HepG2 (cell line): ENCODE results near the gene SLC2A6. TPM values are rescaled to one million over a fixed set of nuclear protein-coding genes. Genes with fewer than 3 reads are reported as not detected.

Source experiments
- ATAC-seq: fragments of 200-7000 bp; cut with Tn5 transposase; 3 replicates; pipeline ENCODE4 v1.9.1; 2020; ENCODE audit warnings: mild to moderate bottlenecking, moderate library complexity
- BruUV-seq: library from RNA; stranded (reverse); fragments of 400-500 nt; replicated peaks from 2 replicates; lab custom pipeline; 2021; lab: Mats Ljungman, UMichigan
- CTCF ChIA-PET: fragments of 300-600 bp; formaldehyde crosslinking; extraction: SDS; loops from one replicate; lab custom pipeline; 2021; ENCODE audit warnings: low total read pairs, inconsistent platforms, low intra/inter-chr PET ratio; lab: Yijun Ruan, JAX
- POLR2A ChIA-PET: fragments of 350-600 bp; sonication (Branson Sonifier 250); formaldehyde crosslinking; loops from one replicate; lab custom pipeline; 2020; ENCODE audit warnings: antibody characterized with exemption, inconsistent platforms; lab: Yijun Ruan, JAX
- DNase-seq: peaks from one replicate; pipeline ENCODE4 v3.0.0-alpha.2; 2015; ENCODE audit warnings: low spot score
- FAIRE-seq: peaks from 3 replicates; lab custom pipeline; 2011; peaks lifted over from hg19 to GRCh38; lab: Jason Lieb, UNC
- H2AFZ ChIP-seq: one replicate; pipeline ENCODE4 v1.6.1; 2011; ENCODE audit warnings: low read length, inconsistent platforms
- H3K27ac ChIP-seq: fragments of 300-600 bp; 3 replicates; pipeline ENCODE4 v1.8.0; 2011; ENCODE audit warnings: mixed run types, mild to moderate bottlenecking, mixed read lengths, low read length, inconsistent platforms; ENCODE audit not compliant: insufficient read depth; ENCODE audit errors: extremely low read length
- H3K27me3 ChIP-seq, 2 experiments: fragments of 200-600 bp in 1 of 2; 2 replicates in 1 of 2; 3 replicates in 1 of 2; pipeline versions ENCODE4 v1.6.0 to v1.8.0; 2011; ENCODE audit warnings: low read length in 2 of 2, mild to moderate bottlenecking in 2 of 2, moderate library complexity in 2 of 2, inconsistent platforms in 1 of 2; ENCODE audit not compliant: insufficient read depth in 2 of 2, control insufficient read depth in 1 of 2
- H3K36me3 ChIP-seq, 2 experiments: fragments of 200-600 bp in 1 of 2; replicated peaks in 1 of 2; 2 replicates in 1 of 2; 3 replicates in 1 of 2; pipeline versions ENCODE4 v1.5.1 to v1.8.0; 2011; ENCODE audit warnings: low read length in 2 of 2, inconsistent platforms in 1 of 2; ENCODE audit not compliant: insufficient read depth in 2 of 2, control insufficient read depth in 1 of 2
- H3K4me1 ChIP-seq: 2 replicates; pipeline ENCODE4 v1.5.1; 2012; ENCODE audit warnings: low read length, inconsistent platforms; ENCODE audit not compliant: insufficient read depth
- H3K4me2 ChIP-seq: 2 replicates; pipeline ENCODE4 v1.6.0; 2011; ENCODE audit warnings: low read depth, low read length, inconsistent platforms
- H3K4me3 ChIP-seq, 3 experiments: fragments of 200-600 bp in 1 of 3; sonication (generic), shearing (Covaris generic) in 1 of 3; replicated peaks in 1 of 3; 2 replicates each; pipeline ENCODE4 v1.5.1; 2011 to 2016; ENCODE audit warnings: low read length in 3 of 3, inconsistent platforms in 2 of 3, low read depth in 2 of 3, mild to moderate bottlenecking in 2 of 3, control low read depth in 1 of 3, mixed read lengths in 1 of 3; ENCODE audit not compliant: insufficient read depth in 1 of 3
- H3K79me2 ChIP-seq: one replicate; pipeline ENCODE4 v1.6.1; 2011; ENCODE audit warnings: low read length, inconsistent platforms; ENCODE audit not compliant: insufficient read depth
- H3K9ac ChIP-seq: 2 replicates; pipeline ENCODE4 v1.6.0; 2011; ENCODE audit warnings: mild to moderate bottlenecking, low read depth, low read length, inconsistent platforms; ENCODE audit not compliant: insufficient read depth
- H3K9me3 ChIP-seq: 2 replicates; pipeline ENCODE4 v1.5.1; 2012; ENCODE audit warnings: mild to moderate bottlenecking, low read length
- H4K20me1 ChIP-seq: 2 replicates; pipeline ENCODE4 v1.6.0; 2011; ENCODE audit warnings: inconsistent platforms, mild to moderate bottlenecking, low read length, moderate library complexity; ENCODE audit not compliant: insufficient read depth
- ARHGAP35 ChIP-seq: sonication (generic); formaldehyde crosslinking; IDR thresholded peaks from 2 replicates; pipeline ENCODE4 v1.9.0; 2022; ENCODE audit warnings: mild to moderate bottlenecking, inconsistent platforms, moderate library complexity, missing genetic modification reagents, borderline replicate concordance
- CBFB ChIP-seq: sonication (generic); formaldehyde crosslinking; IDR thresholded peaks from 2 replicates; pipeline ENCODE4 v1.4.0; 2020; ENCODE audit warnings: missing genetic modification reagents
- GATAD1 ChIP-seq: IDR thresholded peaks from 2 replicates; pipeline ENCODE4 v1.6.1; 2016; ENCODE audit warnings: missing genetic modification reagents, missing compliant biosample characterization
- HNRNPLL ChIP-seq: fragments of 200-400 bp; formaldehyde crosslinking; IDR thresholded peaks from 2 replicates; pipeline ENCODE4 v1.6.1; 2017; ENCODE audit warnings: mild to moderate bottlenecking, low read depth, low read length; ENCODE audit not compliant: poor library complexity, severe bottlenecking
- KLF16 ChIP-seq, 2 experiments: sonication (generic) in 1 of 2; formaldehyde crosslinking in 1 of 2; IDR thresholded peaks; 2 replicates each; pipeline versions ENCODE4 v1.6.1 to v1.8.0; 2016 to 2023; ENCODE audit warnings: missing genetic modification reagents in 2 of 2, missing compliant biosample characterization in 1 of 2
- MAZ ChIP-seq, 2 experiments: sonication (generic) in 1 of 2; formaldehyde crosslinking in 1 of 2; IDR thresholded peaks; 2 replicates each; pipeline versions ENCODE4 v1.5.0 to v1.6.1; 2012 to 2020; ENCODE audit warnings: low read depth in 2 of 2, mild to moderate bottlenecking in 2 of 2, borderline replicate concordance in 1 of 2, improper control_type of control experiment in 1 of 2, low read length in 1 of 2, missing genetic modification reagents in 1 of 2, moderate library complexity in 1 of 2
- ZFP36L1 ChIP-seq: sonication (generic); formaldehyde crosslinking; IDR thresholded peaks from 2 replicates; pipeline ENCODE4 v1.8.0; 2022; ENCODE audit warnings: mild to moderate bottlenecking, missing genetic modification reagents, moderate library complexity
- ZFP82 ChIP-seq: sonication (generic); formaldehyde crosslinking; IDR thresholded peaks from 2 replicates; pipeline ENCODE4 v1.5.1; 2020; ENCODE audit warnings: mild to moderate bottlenecking, missing genetic modification reagents, borderline replicate concordance
- ZNF10 ChIP-seq: sonication (generic); formaldehyde crosslinking; IDR thresholded peaks from 2 replicates; pipeline ENCODE4 v1.4.0; 2020; ENCODE audit warnings: mild to moderate bottlenecking, low read depth, missing genetic modification reagents, borderline replicate concordance
- ZNF274 ChIP-seq: sonication (generic); formaldehyde crosslinking; IDR thresholded peaks from 2 replicates; pipeline ENCODE4 v1.5.1; 2020; ENCODE audit warnings: mild to moderate bottlenecking, missing genetic modification reagents
- ZNF354B ChIP-seq: sonication (generic); formaldehyde crosslinking; IDR thresholded peaks from 2 replicates; pipeline ENCODE4 v1.8.0; 2022; ENCODE audit warnings: mild to moderate bottlenecking, missing genetic modification reagents
- ZNF546 ChIP-seq: sonication (generic); formaldehyde crosslinking; conservative IDR thresholded peaks from 2 replicates; pipeline ENCODE4 v1.8.1; 2023; ENCODE audit warnings: mild to moderate bottlenecking, missing genetic modification reagents
- ZNF557 ChIP-seq: sonication (generic); formaldehyde crosslinking; IDR thresholded peaks from 2 replicates; pipeline ENCODE4 v1.4.0; 2020; ENCODE audit warnings: missing genetic modification reagents
- ZNF660 ChIP-seq: sonication (generic); formaldehyde crosslinking; IDR thresholded peaks from 2 replicates; pipeline ENCODE4 v1.5.1; 2020; ENCODE audit warnings: mild to moderate bottlenecking, low read depth, missing genetic modification reagents, borderline replicate concordance
- ZNF737 ChIP-seq: sonication (generic); formaldehyde crosslinking; IDR thresholded peaks from 2 replicates; pipeline ENCODE4 v1.5.0; 2020; ENCODE audit warnings: missing genetic modification reagents, mild to moderate bottlenecking, borderline replicate concordance
- ZNF879 ChIP-seq: sonication (generic); formaldehyde crosslinking; IDR thresholded peaks from 2 replicates; pipeline ENCODE4 v1.8.1; 2023; ENCODE audit warnings: missing genetic modification reagents
- WGBS: methylation state at CpG from one replicate; pipeline ENCODE4 v1.1.6; 2017; ENCODE audit warnings: low lambda C conversion rate; 5-methylcytosine and 5-hydroxymethylcytosine counted together
- in situ Hi-C: cut with HindIII; loops from 2 replicates; pipeline ENCODE4 v1.10.0; 2017; ENCODE audit warnings: low pct_unique_long_range_greater_than_20kb; ENCODE audit not compliant: extremely low pct_ligation_motif_present
- intact Hi-C: fragments of 100-400 bp; cut with micrococcal nuclease; formaldehyde crosslinking; loops from one replicate; pipeline ENCODE4 v1.10.0; 2022; ENCODE audit not compliant: unreplicated experiment
- polyA plus RNA-seq, 8 experiments: library from polyadenylated mRNA; depleted of rRNA in 3 of 8; stranded (reverse) in 7 of 8; unstranded in 1 of 8; fragments of >200 nt; fragmentation: Illumina TruSeq in 4 of 8; extraction: Trizol in 4 of 8; gene quantifications; 2 replicates each; pipeline versions ENCODE4 v1.2.1 to v1.2.3, GENCODE V29; 2011 to 2016; ENCODE audit warnings: low read depth in 4 of 8, missing spikeins in 1 of 8, mixed read lengths in 1 of 8; ENCODE audit not compliant: insufficient read depth in 1 of 8
- total RNA-seq, 5 experiments: library from RNA; depleted of rRNA; stranded (reverse); fragments of >200 nt; fragmentation: Illumina TruSeq; extraction: Trizol; gene quantifications; 2 replicates each; pipeline ENCODE4 v1.2.3, GENCODE V29; 2016; ENCODE audit warnings: low read depth in 1 of 5
- TF ChIP-seq, protein P1 (sequence below): sonication (generic); formaldehyde crosslinking; IDR thresholded peaks from 2 replicates; pipeline ENCODE4 v1.4.0; 2020; ENCODE audit warnings: missing genetic modification reagents
- TF ChIP-seq, protein P2 (sequence below): sonication (generic); formaldehyde crosslinking; IDR thresholded peaks from 2 replicates; pipeline ENCODE4 v1.5.0; 2020; ENCODE audit warnings: missing genetic modification reagents, mild to moderate bottlenecking, borderline replicate concordance

The SLC2A6 gene
- total and polyA plus RNA-seq, 2 of the 13 experiments (the other 11 are each of a cell fraction or from before 2014, with no cell fraction given) = 4.1 to 15.0 TPM

DNA sequence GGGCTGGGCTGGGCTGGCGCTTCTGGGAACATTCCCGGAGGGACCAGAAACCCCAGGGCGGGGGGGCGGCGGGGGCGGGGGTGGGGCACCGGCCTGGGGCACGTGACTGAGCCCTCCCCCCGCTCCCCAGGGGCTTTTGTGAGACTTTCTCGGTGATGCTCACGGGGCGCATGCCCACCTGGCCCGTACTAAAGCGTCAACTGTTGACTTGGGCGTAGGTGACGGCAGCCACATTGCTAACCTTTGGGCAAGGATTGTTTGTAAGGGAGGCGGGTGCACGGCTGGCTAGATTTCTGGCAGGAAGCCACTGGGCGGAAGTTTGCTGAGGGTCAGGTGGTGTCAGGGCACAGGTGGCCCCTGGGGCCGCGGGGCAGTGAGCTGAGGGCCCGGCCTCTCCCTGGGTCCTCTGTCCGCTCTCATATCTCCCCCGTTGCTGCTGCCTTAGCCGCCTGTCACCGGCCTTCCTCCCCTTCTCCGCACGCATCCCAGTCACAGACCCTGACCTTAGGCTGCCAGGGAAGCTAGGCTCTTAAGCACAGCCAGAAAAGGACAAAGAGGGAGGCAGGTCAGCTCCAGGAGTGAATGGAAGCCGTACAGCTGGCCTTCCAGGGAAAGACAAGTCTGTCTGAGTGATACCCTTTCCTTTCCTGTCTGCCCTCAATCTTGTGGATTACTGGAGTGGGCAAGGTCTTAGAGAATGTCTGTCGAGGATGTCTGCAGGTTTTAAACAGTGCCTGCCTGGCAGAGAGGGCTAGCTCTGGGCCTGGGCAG lies 18.3 kb downstream of the SLC2A6 start:
- WGBS = 0% methylated on average over 5 of the region's 30 CpGs
- peak overlapping the region; percentile 89 to 94 (median 89) for H3K4me3 ChIP-seq
- no peaks in the 10 kb centered on the region; the same call in 1 of the 2 replicates for H4K20me1 ChIP-seq
- peak; percentile 97 for DNase-seq
- in situ Hi-C loops (no loop called here), intact Hi-C loops (loop anchor here (1.0 kb wide), 1 partner anchor 19 kb away; the partner anchor contains the start of gene SLC2A6)
- FAIRE-seq = peak; percentile 86
- CTCF ChIA-PET = interaction anchor here (1.7 kb wide), 1 partner anchor 26 kb away, joined by 4 read pairs; no protein-coding TSS in a partner anchor
- no peaks in the 10 kb centered on the region for H3K9me3 ChIP-seq
- H3K27me3 ChIP-seq = no peaks in the 10 kb centered on the region; a peak in 1 of 5 replicates
- H3K79me2 ChIP-seq = peaks cover 14% of the 10 kb centered on the region
- peak overlapping the region; percentile 98 for H3K9ac ChIP-seq
- TSS peak; percentile 70 for BruUV-seq
- no peak overlapping the region for H2AFZ ChIP-seq
- POLR2A ChIA-PET = interaction anchor here (0.7 to 3.2 kb wide), 22 partner anchors 9 to 430 kb away, joined by 3 to 50 read pairs (median 5); partner anchors contain the start of genes ADAMTS13, GTF3C5, MED22 and REXO4
- peak overlapping the region; percentile 99 for H3K4me2 ChIP-seq
- peak; percentile 75 for ATAC-seq
- peaks cover 5 to 9% of the 10 kb centered on the region in 2 experiments; a peak in 3 of 5 replicates for H3K36me3 ChIP-seq
- peaks cover 52% of the 10 kb centered on the region for H3K4me1 ChIP-seq
- peak overlapping the region; percentile 99 for H3K27ac ChIP-seq
- no peak for TF ChIP-seq ZNF10
- no peak; the same call in 1 of the 2 replicates for TF ChIP-seq ZNF557
- TF ChIP-seq ZNF274 = no peak; the same call in 1 of the 2 replicates
- TF ChIP-seq CBFB (CRISPR knock-in tag) = peak; percentile 56; the same call in 1 of the 2 replicates
- TF ChIP-seq ZNF354B (CRISPR knock-in tag) = peak; percentile 34; the same call in 1 of the 2 replicates
- TF ChIP-seq, protein P1, sequence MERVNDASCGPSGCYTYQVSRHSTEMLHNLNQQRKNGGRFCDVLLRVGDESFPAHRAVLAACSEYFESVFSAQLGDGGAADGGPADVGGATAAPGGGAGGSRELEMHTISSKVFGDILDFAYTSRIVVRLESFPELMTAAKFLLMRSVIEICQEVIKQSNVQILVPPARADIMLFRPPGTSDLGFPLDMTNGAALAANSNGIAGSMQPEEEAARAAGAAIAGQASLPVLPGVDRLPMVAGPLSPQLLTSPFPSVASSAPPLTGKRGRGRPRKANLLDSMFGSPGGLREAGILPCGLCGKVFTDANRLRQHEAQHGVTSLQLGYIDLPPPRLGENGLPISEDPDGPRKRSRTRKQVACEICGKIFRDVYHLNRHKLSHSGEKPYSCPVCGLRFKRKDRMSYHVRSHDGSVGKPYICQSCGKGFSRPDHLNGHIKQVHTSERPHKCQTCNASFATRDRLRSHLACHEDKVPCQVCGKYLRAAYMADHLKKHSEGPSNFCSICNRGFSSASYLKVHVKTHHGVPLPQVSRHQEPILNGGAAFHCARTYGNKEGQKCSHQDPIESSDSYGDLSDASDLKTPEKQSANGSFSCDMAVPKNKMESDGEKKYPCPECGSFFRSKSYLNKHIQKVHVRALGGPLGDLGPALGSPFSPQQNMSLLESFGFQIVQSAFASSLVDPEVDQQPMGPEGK (CRISPR knock-in tag) = peak; percentile 92
- no peak for TF ChIP-seq MAZ (IDR thresholded peaks at IDR 0.05; ENCODE audit: borderline replicate concordance, low read depth, low read length)
- TF ChIP-seq MAZ (CRISPR knock-in tag; IDR thresholded peaks at IDR 0.05; ENCODE audit: low read depth) = peak; percentile 89
- no peak for TF ChIP-seq ZNF737 (CRISPR knock-in tag)
- peak; percentile 68; the same call in 1 of the 2 replicates for TF ChIP-seq GATAD1 (CRISPR knock-in tag)
- 0 out of 2 replicates have a peak, but pooled peaks have one; percentile 53 for TF ChIP-seq ZNF546 (CRISPR knock-in tag)
- TF ChIP-seq ZFP82 = 0 out of 2 replicates have a peak, but pooled peaks have one; percentile 21
- TF ChIP-seq HNRNPLL = no peak
- TF ChIP-seq ZFP36L1 (CRISPR knock-in tag) = 0 out of 2 replicates have a peak, but pooled peaks have one; percentile 32
- TF ChIP-seq ZNF660 (CRISPR knock-in tag) = no peak
- TF ChIP-seq ARHGAP35 (CRISPR knock-in tag) = no peak
- TF ChIP-seq KLF16 (CRISPR knock-in tag; IDR thresholded peaks at IDR 0.05) = 0 out of 4 replicates have a peak, but pooled peaks of 1 of the 2 experiments have one; percentile 35
- TF ChIP-seq, protein P2, sequence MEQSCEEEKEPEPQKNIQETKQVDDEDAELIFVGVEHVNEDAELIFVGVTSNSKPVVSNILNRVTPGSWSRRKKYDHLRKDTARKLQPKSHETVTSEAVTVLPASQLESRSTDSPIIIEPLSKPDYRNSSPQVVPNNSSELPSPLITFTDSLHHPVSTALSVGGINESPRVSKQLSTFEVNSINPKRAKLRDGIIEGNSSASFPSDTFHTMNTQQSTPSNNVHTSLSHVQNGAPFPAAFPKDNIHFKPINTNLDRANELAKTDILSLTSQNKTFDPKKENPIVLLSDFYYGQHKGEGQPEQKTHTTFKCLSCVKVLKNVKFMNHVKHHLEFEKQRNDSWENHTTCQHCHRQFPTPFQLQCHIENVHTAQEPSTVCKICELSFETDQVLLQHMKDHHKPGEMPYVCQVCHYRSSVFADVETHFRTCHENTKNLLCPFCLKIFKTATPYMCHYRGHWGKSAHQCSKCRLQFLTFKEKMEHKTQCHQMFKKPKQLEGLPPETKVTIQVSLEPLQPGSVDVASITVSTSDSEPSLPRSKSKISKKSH = peak; percentile 40; the same call in 1 of the 2 replicates
- peak; percentile 38; the same call in 1 of the 2 replicates for TF ChIP-seq ZNF879 (CRISPR knock-in tag)
